Vagina (tissue), 2 donors: ENCODE results near the gene ELL2. TPM values are rescaled to one million over a fixed set of nuclear protein-coding genes. Genes with fewer than 3 reads are reported as not detected.

Source experiments
- DNase-seq, 2 donors: peaks; one replicate each; pipeline ENCODE4 v3.0.0-alpha.2; 2017; ENCODE audit errors: extremely low spot score in 2 of 2
- H3K27ac ChIP-seq: fragments of 200-600 bp; sonication (generic); one replicate; pipeline ENCODE4 v1.5.1; 2019
- H3K27me3 ChIP-seq: fragments of 200-600 bp; sonication (generic); one replicate; pipeline ENCODE4 v1.5.1; 2019
- H3K36me3 ChIP-seq, 2 donors: fragments of 200-600 bp; sonication (generic); one replicate each; pipeline ENCODE4 v1.5.1; 2017 to 2019
- H3K4me1 ChIP-seq: fragments of 200-600 bp; sonication (generic); one replicate; pipeline ENCODE4 v1.5.1; 2019
- H3K4me3 ChIP-seq, 2 donors: fragments of 200-600 bp; sonication (generic); 1 replicate in 1 of 2; 2 replicates in 1 of 2; pipeline ENCODE4 v1.5.1; 2016 to 2019
- H3K9me3 ChIP-seq: fragments of 200-600 bp; sonication (generic); one replicate; pipeline ENCODE4 v1.5.1; 2019
- POLR2A ChIP-seq, 2 donors: fragments of 450-650 bp; IDR thresholded peaks; one replicate each; pipeline ENCODE4 v1.6.1; 2017; ENCODE audit warnings: antibody characterized with exemption in 2 of 2, mild to moderate bottlenecking in 2 of 2, moderate library complexity in 2 of 2
- POLR2AphosphoS5 ChIP-seq, 2 donors: sonication (generic); formaldehyde crosslinking; IDR thresholded peaks; one replicate each; pipeline ENCODE4 v1.9.0; 2017; ENCODE audit warnings: antibody characterized with exemption in 2 of 2, mild to moderate bottlenecking in 2 of 2, low read depth in 1 of 2; ENCODE audit not compliant: insufficient read depth in 1 of 2
- intact Hi-C: fragments of 100-400 bp; cut with DNase I; formaldehyde crosslinking; loops from one replicate; pipeline ENCODE4 v1.15.1; 2023
- total RNA-seq: library from RNA; depleted of rRNA; stranded (reverse); fragments of >200 nt; gene quantifications from one replicate; pipeline ENCODE4 v1.2.3, GENCODE V29; 2016
- TF ChIP-seq, protein P1 (sequence below), 3 experiments: fragments of 450-650 bp in 2 of 3; fragments of 200-600 bp in 1 of 3; sonication (generic) in 1 of 3; IDR thresholded peaks; one replicate each; pipeline ENCODE4 v1.5.1; 2017 to 2019; ENCODE audit warnings: antibody characterized with exemption in 3 of 3, mild to moderate bottlenecking in 2 of 3, moderate library complexity in 2 of 3

ELL2 gene
- total RNA-seq, 1 donor from 2014 or later: 113 TPM

DNA sequence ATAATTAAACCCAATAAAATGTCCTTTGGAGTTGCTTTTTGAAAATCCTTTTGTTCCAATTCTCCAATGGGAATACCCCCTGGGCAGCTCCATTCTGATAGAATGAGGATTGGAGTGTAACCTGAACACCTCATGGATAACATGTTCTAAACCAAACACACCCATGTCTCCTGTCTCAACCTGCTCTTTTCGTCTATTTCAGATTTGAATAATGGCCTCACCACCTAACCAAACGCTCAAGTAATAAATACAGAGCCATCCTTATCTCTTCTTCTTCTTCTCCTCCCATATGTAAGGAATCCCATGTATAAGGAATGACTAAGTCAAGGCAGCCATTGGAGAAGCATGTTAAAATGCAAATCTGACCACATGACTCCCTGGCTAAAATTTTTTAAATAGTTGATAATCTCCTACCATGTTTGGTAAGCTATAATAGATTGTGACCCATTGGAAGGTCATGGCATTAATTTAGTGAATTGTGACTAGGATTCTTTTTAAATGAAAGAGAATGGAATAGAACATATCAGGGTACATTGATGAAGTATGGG, 26.0 kb downstream of the ELL2 start:
- Histone ChIP-seq H3K36me3 (no peaks in the 10 kb centered on the region), H3K27me3 (no peaks in the 10 kb centered on the region), H3K4me3 (no peak overlapping the region), H3K4me1 (peaks cover 34% of the 10 kb centered on the region), H3K27ac (no peak overlapping the region), H3K9me3 (no peaks in the 10 kb centered on the region)
- intact Hi-C loops: no loop called here
- no peak for TF ChIP-seq POLR2A (IDR thresholded peaks at IDR 0.05)
- peak in 1 of 2 donors; percentile 34 for TF ChIP-seq POLR2AphosphoS5 (IDR thresholded peaks at IDR 0.05; ENCODE audit: insufficient read depth in 1 of 2, low read depth in 1 of 2)
- no peak for DNase-seq

DNA sequence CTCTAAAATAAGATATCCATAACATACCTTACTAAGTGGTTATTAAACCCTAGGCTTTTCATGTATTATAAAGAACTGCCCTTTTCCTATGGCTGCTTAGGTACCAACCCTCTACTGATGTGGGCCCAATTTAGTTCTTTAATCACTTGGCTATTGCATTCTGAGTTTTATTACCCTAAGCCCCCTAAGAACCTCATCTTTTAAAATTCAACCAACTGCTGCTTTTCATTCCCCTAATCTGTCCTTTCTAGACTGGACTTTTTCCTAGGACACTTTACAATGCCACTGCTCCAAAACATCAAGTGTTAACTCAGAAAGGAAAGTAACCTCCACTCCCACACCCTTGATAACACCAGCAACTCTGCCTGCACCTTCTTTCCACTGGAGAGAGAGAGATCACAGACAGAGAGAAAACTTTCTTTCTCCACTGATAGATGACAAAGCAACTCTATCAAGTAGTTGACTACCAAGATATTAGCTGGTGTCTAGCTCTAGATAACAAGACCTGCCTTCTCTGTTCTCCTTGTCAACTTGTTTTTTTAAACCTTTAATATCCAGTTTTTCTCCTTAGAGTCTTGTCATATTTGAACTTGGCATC, 27.3 kb downstream of the ELL2 start:
- intact Hi-C loops: no loop called here
- peaks cover 29% of the 10 kb centered on the region for H3K4me1 ChIP-seq

DNA sequence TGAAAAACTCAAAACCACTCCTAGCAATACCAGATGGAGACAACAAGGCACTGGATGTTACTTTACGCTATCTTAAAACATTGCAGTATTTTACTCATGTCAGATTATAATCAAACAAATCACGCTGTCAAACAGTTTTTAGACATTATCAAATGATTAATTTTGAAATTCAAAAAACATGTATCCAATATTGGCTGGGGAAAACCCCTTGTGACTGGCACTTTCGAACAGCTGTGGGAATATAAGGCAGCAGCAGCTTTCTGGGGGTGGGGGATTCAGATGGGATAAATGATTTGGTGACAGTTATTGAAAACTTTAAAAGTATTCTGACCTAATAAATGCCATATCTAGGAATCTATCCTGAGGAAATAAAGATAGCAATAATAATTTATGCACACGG, 28.7 kb downstream of the ELL2 start:
- Histone ChIP-seq H3K9me3 (no peaks in the 10 kb centered on the region), H3K36me3 (no peaks in the 10 kb centered on the region), H3K27ac (no peak overlapping the region), H3K4me1 (peaks cover 23% of the 10 kb centered on the region), H3K4me3 (no peak overlapping the region), H3K27me3 (no peaks in the 10 kb centered on the region)
- intact Hi-C loops: no loop called here
- TF ChIP-seq POLR2A (IDR thresholded peaks at IDR 0.05) (no peak), POLR2AphosphoS5 (IDR thresholded peaks at IDR 0.05; ENCODE audit: insufficient read depth in 1 of 2, low read depth in 1 of 2) (no peak)
- TF ChIP-seq, protein P1, sequence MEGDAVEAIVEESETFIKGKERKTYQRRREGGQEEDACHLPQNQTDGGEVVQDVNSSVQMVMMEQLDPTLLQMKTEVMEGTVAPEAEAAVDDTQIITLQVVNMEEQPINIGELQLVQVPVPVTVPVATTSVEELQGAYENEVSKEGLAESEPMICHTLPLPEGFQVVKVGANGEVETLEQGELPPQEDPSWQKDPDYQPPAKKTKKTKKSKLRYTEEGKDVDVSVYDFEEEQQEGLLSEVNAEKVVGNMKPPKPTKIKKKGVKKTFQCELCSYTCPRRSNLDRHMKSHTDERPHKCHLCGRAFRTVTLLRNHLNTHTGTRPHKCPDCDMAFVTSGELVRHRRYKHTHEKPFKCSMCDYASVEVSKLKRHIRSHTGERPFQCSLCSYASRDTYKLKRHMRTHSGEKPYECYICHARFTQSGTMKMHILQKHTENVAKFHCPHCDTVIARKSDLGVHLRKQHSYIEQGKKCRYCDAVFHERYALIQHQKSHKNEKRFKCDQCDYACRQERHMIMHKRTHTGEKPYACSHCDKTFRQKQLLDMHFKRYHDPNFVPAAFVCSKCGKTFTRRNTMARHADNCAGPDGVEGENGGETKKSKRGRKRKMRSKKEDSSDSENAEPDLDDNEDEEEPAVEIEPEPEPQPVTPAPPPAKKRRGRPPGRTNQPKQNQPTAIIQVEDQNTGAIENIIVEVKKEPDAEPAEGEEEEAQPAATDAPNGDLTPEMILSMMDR (IDR thresholded peaks at IDR 0.05): no peak
- no peak for DNase-seq

More for the DNA sequence above, 27.3 kb downstream of the ELL2 start:
- H3K27me3 ChIP-seq: no peaks in the 10 kb centered on the region
- H3K4me3 ChIP-seq: no peak overlapping the region
- no peak for TF ChIP-seq POLR2A (IDR thresholded peaks at IDR 0.05)
- TF ChIP-seq, protein P1 (IDR thresholded peaks at IDR 0.05): no peak
- no peak for TF ChIP-seq POLR2AphosphoS5 (IDR thresholded peaks at IDR 0.05; ENCODE audit: insufficient read depth in 1 of 2, low read depth in 1 of 2)
- H3K36me3 ChIP-seq: no peaks in the 10 kb centered on the region
- no peak overlapping the region for H3K27ac ChIP-seq
- H3K9me3 ChIP-seq: no peaks in the 10 kb centered on the region
- no peak for DNase-seq

DNA sequence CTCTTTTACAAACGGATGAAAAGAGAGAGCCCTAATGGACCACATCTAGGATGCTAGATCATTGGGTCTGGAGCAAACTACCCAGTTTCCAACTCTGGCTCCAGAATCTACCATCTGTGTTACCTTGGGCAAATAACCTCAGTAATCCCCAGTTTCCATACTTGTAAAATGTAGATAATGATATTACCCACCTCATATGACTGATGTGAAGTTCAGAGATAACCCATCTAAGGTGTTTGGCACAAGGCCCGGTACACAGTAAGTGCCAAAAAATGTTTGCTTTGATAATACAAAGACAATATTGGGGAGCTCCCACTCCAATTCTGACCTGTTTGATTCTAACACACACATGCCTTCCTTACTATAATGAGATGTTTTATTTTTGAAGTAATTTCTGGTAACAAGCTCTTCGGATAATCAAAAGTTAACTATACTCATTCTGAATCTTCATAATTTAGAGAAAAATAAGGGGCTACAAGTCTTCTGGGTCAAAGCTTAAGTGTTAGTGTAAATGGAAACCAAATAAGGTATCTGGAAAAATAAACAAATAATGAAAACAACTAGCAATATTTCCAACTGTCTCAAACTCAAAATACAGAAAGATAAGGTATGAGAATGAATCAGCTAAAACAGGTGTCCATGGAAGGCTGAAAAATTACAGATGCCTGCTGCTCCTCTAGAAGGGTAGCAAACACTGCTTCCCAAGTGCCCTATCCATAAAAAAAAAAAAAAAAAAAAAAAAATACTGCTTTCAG, 30.4 kb downstream of the ELL2 start:
- no peak for DNase-seq
- Histone ChIP-seq H3K4me1 (peaks cover 17% of the 10 kb centered on the region), H3K9me3 (no peaks in the 10 kb centered on the region), H3K27me3 (no peaks in the 10 kb centered on the region), H3K36me3 (no peaks in the 10 kb centered on the region), H3K27ac (no peak overlapping the region), H3K4me3 (no peak overlapping the region)
- no peak for TF ChIP-seq POLR2A (IDR thresholded peaks at IDR 0.05)
- TF ChIP-seq, protein P1 (IDR thresholded peaks at IDR 0.05): no peak
- TF ChIP-seq POLR2AphosphoS5 (IDR thresholded peaks at IDR 0.05; ENCODE audit: insufficient read depth in 1 of 2, low read depth in 1 of 2): no peak
- intact Hi-C loops: no loop called here

DNA sequence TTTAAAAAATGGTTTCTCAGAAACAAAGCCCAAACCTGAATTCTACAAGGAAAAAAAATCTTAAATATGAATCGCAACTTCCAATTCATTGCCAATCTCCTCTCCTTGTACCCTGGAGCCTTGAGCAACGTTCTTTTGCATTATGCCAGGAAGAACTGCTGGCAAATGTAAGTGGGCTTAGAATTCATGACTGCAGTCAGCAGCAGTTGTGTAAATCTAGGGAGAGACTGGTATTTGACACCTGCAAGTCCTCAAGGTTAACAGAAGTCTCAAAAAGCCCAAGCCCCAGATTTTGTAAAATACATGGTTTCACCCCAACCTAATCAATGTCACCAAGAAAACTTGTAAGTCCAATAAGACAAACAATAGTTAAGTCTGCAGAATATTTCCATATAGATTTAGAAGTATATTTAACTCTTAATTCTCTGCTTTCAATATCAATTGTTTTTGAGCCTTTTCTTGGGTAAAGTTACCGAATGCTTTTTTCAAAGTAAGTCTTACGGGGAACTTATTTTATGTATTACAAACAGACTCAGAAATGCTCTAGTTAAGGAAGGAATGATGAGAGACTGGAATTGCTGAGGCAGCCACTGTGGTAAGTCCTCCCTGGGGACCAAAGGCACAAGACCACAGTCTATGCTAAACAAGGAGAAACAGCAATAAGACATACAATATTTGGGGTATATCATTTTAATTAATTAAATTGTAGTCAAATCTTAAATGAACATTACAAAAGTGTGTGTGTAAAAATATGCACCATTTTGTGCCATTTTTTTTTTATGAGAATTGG, 31.3 kb downstream of the ELL2 start:
- no peak for DNase-seq
- no peaks in the 10 kb centered on the region for H3K36me3 ChIP-seq
- peaks cover 21% of the 10 kb centered on the region for H3K4me1 ChIP-seq
- H3K27me3 ChIP-seq: no peaks in the 10 kb centered on the region
- H3K4me3 ChIP-seq: no peak overlapping the region
- no peaks in the 10 kb centered on the region for H3K9me3 ChIP-seq
- TF ChIP-seq, protein P1 (IDR thresholded peaks at IDR 0.05): no peak
- TF ChIP-seq POLR2A (IDR thresholded peaks at IDR 0.05) (no peak), POLR2AphosphoS5 (IDR thresholded peaks at IDR 0.05; ENCODE audit: insufficient read depth in 1 of 2, low read depth in 1 of 2) (no peak)
- H3K27ac ChIP-seq: no peak overlapping the region
- intact Hi-C loops: no loop called here
